HG03045 (cell line): ENCODE measurements around the gene CPNE6.
"Not testable (repeated sequence)": the region's sequence is repeated elsewhere in the genome, so short reads cannot be mapped to it uniquely, and the experiment has no call there.

ENCODE experiments used
- ATAC-seq: cut with Tn5 transposase; IDR thresholded peaks from one replicate; pipeline ENCODE4 v1.9.1; 2021; ENCODE audit warnings: mild to moderate bottlenecking, moderate library complexity; ENCODE audit not compliant: unreplicated experiment

The CPNE6 gene

GRCh38 chr14:24071144-24071697, at the start of gene CPNE6:
Gene CPNE6, plus strand, starts transcription at chr14:24071562. Its CDS starts 1,375 bp downstream, at chr14:24072937.
- no peak for ATAC-seq

GRCh38 chr14:24024939-24025418, 46.4 kb upstream of the CPNE6 start:
- not testable (repeated sequence) for ATAC-seq

DNA sequence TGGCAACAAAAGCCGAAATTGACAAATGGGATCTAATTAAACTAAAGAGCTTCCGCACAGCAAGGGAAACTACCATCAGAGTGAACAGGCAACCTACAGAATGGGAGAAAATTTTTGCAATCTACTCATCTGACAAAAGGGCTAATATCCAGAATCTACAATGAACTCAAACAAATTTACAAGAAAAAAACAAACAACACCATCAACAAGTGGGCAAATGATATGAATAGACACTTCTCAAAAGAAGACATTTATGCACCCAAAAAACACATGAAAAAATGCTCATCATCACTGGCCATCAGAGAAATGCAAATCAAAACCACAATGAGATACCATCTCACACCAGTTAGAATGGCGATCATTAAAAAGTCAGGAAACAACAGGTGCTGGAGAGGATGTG, 41.7 kb upstream of the CPNE6 start:
- not testable (repeated sequence) for ATAC-seq

DNA sequence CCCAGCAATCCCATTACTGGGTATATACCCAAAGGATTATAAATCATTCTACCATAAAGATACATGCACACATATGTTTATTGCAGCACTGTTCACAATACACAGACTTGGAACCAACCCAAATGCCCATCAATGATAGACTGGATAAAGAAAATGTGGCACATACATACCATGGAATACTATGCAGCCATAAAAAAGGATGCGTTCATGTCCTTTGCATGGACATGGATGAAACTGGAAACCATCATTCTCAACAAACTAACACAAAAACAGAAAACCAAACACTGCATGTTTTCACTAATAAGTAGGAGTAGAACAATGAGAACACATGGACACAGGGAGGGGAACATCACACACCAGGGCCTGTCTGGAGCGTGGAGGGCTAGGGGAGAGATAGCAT, 40.0 kb upstream of the CPNE6 start:
- not testable (repeated sequence) for ATAC-seq

- ATAC-seq = no peak
Measured at GRCh38 chr14:24032727-24033418, 38.5 kb upstream of the CPNE6 start.

GRCh38 chr14:24035769-24036168, 35.6 kb upstream of the CPNE6 start:
- not testable (repeated sequence) for ATAC-seq

DNA sequence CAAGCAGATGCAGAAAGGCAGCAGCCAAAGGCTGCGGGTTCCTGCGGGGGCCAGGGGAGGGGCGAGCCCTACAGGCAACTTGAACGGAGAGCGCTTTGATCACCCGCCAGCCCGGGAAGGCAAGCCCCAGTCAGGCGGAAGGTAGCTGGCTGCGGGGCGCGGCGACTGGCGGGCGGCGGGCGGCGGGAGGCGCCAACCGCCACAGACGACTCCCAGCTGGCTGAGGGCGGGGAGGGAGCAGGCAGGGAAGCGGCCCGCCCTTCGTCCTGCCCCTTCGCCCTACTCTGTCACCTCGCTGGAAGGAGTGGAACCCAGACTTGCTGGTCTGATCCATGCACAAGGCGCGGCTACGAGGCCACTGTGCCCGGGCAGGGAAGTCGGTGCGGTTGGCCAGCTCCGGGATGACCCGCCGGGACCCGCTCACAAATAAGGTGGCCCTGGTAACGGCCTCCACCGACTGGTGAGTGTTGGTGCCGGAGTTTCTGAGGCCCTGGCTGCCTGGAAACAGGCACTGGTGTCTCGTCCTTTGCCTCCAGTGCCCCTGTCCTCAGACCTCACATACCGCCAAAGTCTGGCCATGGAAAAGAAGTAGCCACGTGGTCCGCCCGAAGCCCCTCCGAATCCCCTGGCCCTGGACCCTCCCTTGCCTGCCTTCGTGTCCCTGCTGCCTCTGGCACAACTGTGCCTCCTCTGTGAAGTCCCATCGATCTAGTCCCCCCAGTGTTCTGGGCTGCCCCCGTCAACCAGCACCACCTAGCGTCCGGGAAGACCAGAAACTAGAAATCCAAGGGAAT, 35.0 kb upstream of the CPNE6 start:
- peak; percentile 62 for ATAC-seq

DNA sequence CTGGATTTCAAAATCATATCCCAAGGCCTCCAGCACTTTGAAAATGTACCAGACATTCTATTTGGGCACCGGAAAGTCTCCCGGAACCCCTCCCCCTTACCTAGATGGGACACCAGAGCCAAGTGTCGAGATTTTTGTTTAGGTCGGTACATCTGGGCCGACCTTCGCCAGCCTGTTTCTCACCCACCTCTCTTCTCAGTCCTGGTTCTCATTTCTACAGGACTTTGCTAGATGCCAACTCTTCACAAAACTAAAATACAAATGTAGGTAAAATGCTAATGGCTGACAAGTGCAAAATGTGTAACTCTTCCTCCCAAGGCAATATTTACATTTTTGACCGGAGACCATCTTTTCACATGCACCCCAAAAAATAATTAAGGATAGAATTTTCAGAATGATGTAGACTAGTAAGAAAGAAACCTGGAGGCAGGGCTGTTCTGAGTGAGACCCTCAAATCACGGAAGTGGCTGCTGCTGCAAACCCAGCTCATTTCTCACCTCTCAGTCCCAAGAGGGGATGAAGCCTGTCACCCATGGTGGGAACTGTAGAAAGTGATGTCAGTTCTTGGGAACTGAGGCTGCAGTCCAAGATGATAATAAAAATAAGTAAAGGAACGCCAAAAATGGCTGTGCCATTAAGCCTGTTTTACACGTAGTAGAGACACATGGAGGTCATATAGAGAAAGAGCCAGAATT, 34.3 kb upstream of the CPNE6 start:
- ATAC-seq = peak; percentile 14

- no peak for ATAC-seq
Measured at GRCh38 chr14:24037658-24038037, 33.7 kb upstream of the CPNE6 start.

- ATAC-seq = no peak
Measured at GRCh38 chr14:24038686-24039085, 32.7 kb upstream of the CPNE6 start.

- no peak for ATAC-seq
Measured at GRCh38 chr14:24040692-24041091, 30.7 kb upstream of the CPNE6 start.

GRCh38 chr14:24042746-24043145, 28.6 kb upstream of the CPNE6 start:
- ATAC-seq = no peak

DNA sequence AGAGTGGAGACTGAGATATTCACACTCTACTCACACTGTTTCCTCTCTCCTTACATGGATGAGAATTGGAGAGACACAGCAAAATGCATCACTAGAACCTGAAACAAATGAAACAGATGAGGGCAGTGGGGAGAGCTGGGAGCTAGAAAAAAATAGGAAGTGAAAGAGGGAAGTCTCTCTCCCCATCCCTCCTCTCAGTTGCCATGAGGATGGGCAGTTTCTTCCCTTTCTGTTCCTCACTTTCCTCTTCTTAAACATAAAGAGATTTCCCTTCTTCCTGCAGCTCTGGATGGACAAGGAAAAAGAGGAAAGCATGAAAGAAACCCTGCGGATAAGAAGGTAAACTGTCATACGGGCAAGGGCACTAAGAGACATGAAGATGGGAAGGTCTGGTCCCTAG, 22.4 kb upstream of the CPNE6 start:
- ATAC-seq = not testable (repeated sequence)

GRCh38 chr14:24050753-24051152, 20.6 kb upstream of the CPNE6 start:
- not testable (repeated sequence) for ATAC-seq

- no peak for ATAC-seq
Measured at GRCh38 chr14:24051176-24051788, 20.1 kb upstream of the CPNE6 start.

GRCh38 chr14:24051789-24052655, 19.3 kb upstream of the CPNE6 start, which contains the start of gene CARMIL3:
Gene CARMIL3, plus strand, starts transcription at chr14:24052009. Its CDS starts 145 bp downstream, at chr14:24052154.
- peak; percentile 80 for ATAC-seq

- ATAC-seq = no peak
Measured at GRCh38 chr14:24052656-24053547, 18.5 kb upstream of the CPNE6 start.

DNA sequence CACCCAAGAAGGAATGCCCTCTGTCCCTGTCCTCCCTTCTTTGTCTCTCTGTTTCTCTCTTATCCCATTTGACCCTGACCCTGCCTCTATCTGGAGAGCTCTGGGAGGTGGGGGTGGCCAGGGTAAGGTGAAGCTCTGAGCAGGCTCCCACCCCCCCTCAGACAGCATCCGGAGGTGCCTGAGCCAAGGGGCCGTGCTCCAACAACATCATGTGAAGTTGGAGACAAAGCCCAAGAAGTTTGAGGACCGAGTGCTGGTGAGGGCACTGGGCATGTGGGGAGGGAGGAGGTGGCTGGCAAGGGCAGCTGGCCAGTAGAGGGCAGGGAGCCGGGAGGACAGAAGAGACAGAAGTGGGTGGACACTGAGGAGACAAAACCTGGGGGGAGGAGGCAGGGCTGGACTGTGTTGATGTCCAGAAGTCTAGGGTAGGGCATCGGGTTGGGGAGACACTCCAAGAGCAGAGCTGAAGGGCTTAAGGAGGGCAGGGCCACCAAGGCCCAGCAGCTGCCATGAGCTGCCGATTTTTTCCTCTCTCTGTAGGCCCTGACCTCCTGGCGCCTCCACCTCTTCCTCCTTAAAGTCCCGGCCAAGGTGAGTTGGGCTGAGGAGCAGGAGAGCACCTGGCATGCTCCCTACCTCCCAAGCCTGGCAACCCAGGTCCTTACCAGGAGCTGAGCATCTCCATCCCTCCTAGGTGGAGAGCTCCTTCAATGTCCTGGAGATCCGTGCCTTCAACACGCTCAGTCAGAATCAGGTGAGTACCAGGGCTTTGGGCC, 17.6 kb upstream of the CPNE6 start:
- no peak for ATAC-seq
